Hepatocyte (in vitro differentiated cells): ENCODE data around the gene CBX4.
A peak's percentile ranks its signal among the peaks of the same experiment; 100 is the strongest.

ENCODE experiments used
- EZH2 ChIP-seq: fragments of 200-600 bp; sonication (generic); IDR thresholded peaks from 2 replicates; pipeline ENCODE4 v1.6.1; 2016; ENCODE audit warnings: antibody characterized with exemption, mild to moderate bottlenecking, borderline replicate concordance
- EZH2phosphoT487 ChIP-seq: fragments of 200-600 bp; sonication (generic); IDR thresholded peaks from one replicate; pipeline ENCODE4 v1.6.1; 2018; ENCODE audit warnings: antibody characterized with exemption, mild to moderate bottlenecking, low read depth, moderate library complexity; ENCODE audit not compliant: unreplicated experiment, severe bottlenecking
- TF ChIP-seq, protein P1 (sequence below): fragments of 200-600 bp; sonication (generic); IDR thresholded peaks from 2 replicates; pipeline ENCODE4 v1.5.1; 2016; ENCODE audit warnings: antibody characterized with exemption, mild to moderate bottlenecking; ENCODE audit not compliant: poor library complexity

GRCh38 chr17:79815836-79816461 lies 23.3 kb downstream of the CBX4 start:
- TF ChIP-seq, protein P1, sequence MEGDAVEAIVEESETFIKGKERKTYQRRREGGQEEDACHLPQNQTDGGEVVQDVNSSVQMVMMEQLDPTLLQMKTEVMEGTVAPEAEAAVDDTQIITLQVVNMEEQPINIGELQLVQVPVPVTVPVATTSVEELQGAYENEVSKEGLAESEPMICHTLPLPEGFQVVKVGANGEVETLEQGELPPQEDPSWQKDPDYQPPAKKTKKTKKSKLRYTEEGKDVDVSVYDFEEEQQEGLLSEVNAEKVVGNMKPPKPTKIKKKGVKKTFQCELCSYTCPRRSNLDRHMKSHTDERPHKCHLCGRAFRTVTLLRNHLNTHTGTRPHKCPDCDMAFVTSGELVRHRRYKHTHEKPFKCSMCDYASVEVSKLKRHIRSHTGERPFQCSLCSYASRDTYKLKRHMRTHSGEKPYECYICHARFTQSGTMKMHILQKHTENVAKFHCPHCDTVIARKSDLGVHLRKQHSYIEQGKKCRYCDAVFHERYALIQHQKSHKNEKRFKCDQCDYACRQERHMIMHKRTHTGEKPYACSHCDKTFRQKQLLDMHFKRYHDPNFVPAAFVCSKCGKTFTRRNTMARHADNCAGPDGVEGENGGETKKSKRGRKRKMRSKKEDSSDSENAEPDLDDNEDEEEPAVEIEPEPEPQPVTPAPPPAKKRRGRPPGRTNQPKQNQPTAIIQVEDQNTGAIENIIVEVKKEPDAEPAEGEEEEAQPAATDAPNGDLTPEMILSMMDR, result no peak
- TF ChIP-seq EZH2, result peak; percentile 12
- peak; percentile 24 for TF ChIP-seq EZH2phosphoT487
